Hepatocyte (in vitro differentiated cells): ENCODE results near the gene ABCB8. TPM values are rescaled to one million over a fixed set of nuclear protein-coding genes. Genes with fewer than 3 reads are reported as not detected.

Experiments used
- DNase-seq: peaks from one replicate; pipeline ENCODE4 v3.0.0-alpha.2; 2016; ENCODE audit warnings: low spot score
- H2AFZ ChIP-seq: fragments of 200-600 bp; sonication (generic); 2 replicates; pipeline ENCODE4 v1.6.0; 2016; ENCODE audit warnings: antibody characterized with exemption, mild to moderate bottlenecking
- H3K27ac ChIP-seq: fragments of 200-600 bp; sonication (generic); 2 replicates; pipeline ENCODE4 v1.5.1; 2016; ENCODE audit warnings: mild to moderate bottlenecking
- H3K27me3 ChIP-seq: fragments of 200-600 bp; sonication (generic); 2 replicates; pipeline ENCODE4 v1.6.1; 2016
- H3K36me3 ChIP-seq: fragments of 200-600 bp; sonication (generic); replicated peaks from 2 replicates; pipeline ENCODE4 v1.5.1; 2016; ENCODE audit warnings: low read depth; ENCODE audit not compliant: insufficient read depth
- H3K4me1 ChIP-seq: fragments of 200-600 bp; sonication (generic); 2 replicates; pipeline ENCODE4 v1.5.1; 2016; ENCODE audit warnings: mild to moderate bottlenecking, moderate library complexity; ENCODE audit not compliant: insufficient read depth
- H3K4me2 ChIP-seq: fragments of 200-600 bp; sonication (generic); 2 replicates; pipeline ENCODE4 v1.6.0; 2016
- H3K4me3 ChIP-seq: fragments of 200-600 bp; sonication (generic); 2 replicates; pipeline ENCODE4 v1.5.1; 2016; ENCODE audit warnings: mild to moderate bottlenecking
- H3K79me2 ChIP-seq: fragments of 200-600 bp; sonication (generic); 2 replicates; pipeline ENCODE4 v1.6.0; 2017; ENCODE audit warnings: mild to moderate bottlenecking
- H3K9me2 ChIP-seq: fragments of 200-600 bp; sonication (generic); replicated peaks from 2 replicates; pipeline ENCODE4 v1.6.0; 2017; ENCODE audit warnings: mild to moderate bottlenecking; ENCODE audit not compliant: insufficient read depth
- H3K9me3 ChIP-seq: fragments of 200-600 bp; sonication (generic); 2 replicates; pipeline ENCODE4 v1.5.1; 2016; ENCODE audit warnings: low read depth, mild to moderate bottlenecking
- H4K20me1 ChIP-seq: fragments of 200-600 bp; sonication (generic); 2 replicates; pipeline ENCODE4 v1.6.0; 2016; ENCODE audit warnings: mild to moderate bottlenecking; ENCODE audit not compliant: insufficient read depth, poor library complexity, severe bottlenecking
- EZH2 ChIP-seq: fragments of 200-600 bp; sonication (generic); IDR thresholded peaks from 2 replicates; pipeline ENCODE4 v1.6.1; 2016; ENCODE audit warnings: antibody characterized with exemption, mild to moderate bottlenecking, borderline replicate concordance
- EZH2phosphoT487 ChIP-seq: fragments of 200-600 bp; sonication (generic); IDR thresholded peaks from one replicate; pipeline ENCODE4 v1.6.1; 2018; ENCODE audit warnings: antibody characterized with exemption, mild to moderate bottlenecking, low read depth, moderate library complexity; ENCODE audit not compliant: unreplicated experiment, severe bottlenecking
- WGBS: methylation state at CpG from one replicate; pipeline ENCODE4 v1.1.6; 2016; ENCODE audit warnings: low lambda C conversion rate; ENCODE audit errors: missing lambda C conversion rate; 5-methylcytosine and 5-hydroxymethylcytosine counted together
- polyA plus RNA-seq: library from polyadenylated mRNA; unstranded; fragments of >200 nt; fragmentation: Nextera tagmentation; extraction: Ambion mirVana; gene quantifications from 2 replicates; pipeline ENCODE4 v1.2.1, GENCODE V29; 2016
- total RNA-seq: library from RNA; depleted of rRNA; stranded (reverse); fragments of >200 nt; gene quantifications from 2 replicates; pipeline ENCODE4 v1.2.3, GENCODE V29; 2014
- TF ChIP-seq, protein P1 (sequence below): fragments of 200-600 bp; sonication (generic); IDR thresholded peaks from 2 replicates; pipeline ENCODE4 v1.5.1; 2016; ENCODE audit warnings: antibody characterized with exemption, mild to moderate bottlenecking; ENCODE audit not compliant: poor library complexity

The ABCB8 gene
- total and polyA plus RNA-seq, 2 experiments from 2014 or later, result 24.4 to 32.6 TPM

DNA sequence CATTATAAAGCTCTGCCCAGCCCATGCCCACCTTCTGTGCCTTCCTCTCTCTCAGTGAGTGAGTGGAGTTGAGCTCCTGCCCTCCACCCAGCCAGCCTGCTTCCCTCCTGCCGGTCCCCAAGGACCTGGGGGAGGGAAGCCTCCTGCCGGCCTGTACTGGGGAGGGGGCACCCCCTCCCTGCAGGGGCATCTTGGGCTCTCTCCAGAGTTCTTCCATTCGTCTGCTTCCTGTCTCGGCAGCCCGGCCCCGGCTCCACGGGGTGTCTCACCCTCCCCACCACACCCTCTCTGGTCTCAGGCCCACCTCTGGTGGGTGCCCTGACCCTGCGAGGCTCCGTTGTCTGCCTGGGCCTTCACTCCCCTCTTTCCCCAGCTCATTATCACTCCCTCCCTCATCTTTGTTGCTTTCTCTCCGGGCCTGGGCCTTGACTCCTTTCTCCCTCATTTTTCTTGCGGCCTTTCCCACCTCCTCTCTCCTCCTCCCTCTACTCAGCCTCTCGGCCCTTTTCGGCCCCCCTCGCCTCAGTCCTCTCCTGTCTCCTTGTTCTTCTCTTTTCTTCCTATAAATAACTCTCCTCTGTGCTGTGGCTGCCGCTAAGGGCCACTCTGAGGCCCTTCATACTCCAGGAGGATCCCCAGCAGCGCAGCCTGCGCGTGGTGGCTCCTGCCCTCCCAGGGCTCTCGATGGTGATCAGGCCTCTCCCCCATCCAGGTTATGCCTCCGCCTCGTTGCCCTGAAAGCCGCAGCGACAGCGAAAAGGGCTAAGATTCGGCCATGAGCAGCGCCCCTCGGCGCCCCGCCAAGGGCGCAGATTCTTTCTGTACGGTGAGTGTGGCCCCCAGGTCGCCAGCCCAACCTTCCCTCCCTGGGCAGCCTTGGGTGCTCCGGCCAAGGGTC lies 33.2 kb downstream of the ABCB8 start:
- peak overlapping the region; percentile 97 for H3K27ac ChIP-seq
- no peaks in the 10 kb centered on the region for H3K9me2 ChIP-seq
- 64% methylated on average over 32 of the region's 33 CpGs for WGBS
- TF ChIP-seq, protein P1, sequence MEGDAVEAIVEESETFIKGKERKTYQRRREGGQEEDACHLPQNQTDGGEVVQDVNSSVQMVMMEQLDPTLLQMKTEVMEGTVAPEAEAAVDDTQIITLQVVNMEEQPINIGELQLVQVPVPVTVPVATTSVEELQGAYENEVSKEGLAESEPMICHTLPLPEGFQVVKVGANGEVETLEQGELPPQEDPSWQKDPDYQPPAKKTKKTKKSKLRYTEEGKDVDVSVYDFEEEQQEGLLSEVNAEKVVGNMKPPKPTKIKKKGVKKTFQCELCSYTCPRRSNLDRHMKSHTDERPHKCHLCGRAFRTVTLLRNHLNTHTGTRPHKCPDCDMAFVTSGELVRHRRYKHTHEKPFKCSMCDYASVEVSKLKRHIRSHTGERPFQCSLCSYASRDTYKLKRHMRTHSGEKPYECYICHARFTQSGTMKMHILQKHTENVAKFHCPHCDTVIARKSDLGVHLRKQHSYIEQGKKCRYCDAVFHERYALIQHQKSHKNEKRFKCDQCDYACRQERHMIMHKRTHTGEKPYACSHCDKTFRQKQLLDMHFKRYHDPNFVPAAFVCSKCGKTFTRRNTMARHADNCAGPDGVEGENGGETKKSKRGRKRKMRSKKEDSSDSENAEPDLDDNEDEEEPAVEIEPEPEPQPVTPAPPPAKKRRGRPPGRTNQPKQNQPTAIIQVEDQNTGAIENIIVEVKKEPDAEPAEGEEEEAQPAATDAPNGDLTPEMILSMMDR, result no peak
- TF ChIP-seq EZH2, result no peak
- no peak for TF ChIP-seq EZH2phosphoT487
- H3K9me3 ChIP-seq, result no peaks in the 10 kb centered on the region
- H3K27me3 ChIP-seq, result no peaks in the 10 kb centered on the region
- H3K4me3 ChIP-seq, result no peak overlapping the region
- H3K4me2 ChIP-seq, result peak overlapping the region; percentile 88
- H4K20me1 ChIP-seq, result peaks cover 27% of the 10 kb centered on the region
- no peaks in the 10 kb centered on the region for H3K36me3 ChIP-seq
- no peak overlapping the region for H2AFZ ChIP-seq
- peaks cover 53% of the 10 kb centered on the region for H3K79me2 ChIP-seq
- peaks cover 44% of the 10 kb centered on the region for H3K4me1 ChIP-seq
- DNase-seq, result no peak

DNA sequence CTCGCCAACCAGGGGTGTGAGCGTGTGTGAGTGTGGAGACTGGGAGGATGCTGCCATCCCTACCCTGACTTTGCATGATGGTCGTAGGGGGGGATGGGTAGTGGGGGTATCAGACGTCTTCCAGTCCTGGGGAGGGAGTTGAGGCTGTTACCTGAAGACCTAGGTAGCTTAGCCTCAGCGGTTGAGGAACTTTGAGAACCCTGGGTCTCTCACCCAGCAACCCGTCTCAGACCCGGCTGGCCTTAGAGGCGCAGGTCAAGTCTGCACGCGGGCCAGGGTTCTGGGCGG lies 33.8 kb downstream of the ABCB8 start:
- H3K27ac ChIP-seq, result peak overlapping the region; percentile 97
- no peak overlapping the region for H2AFZ ChIP-seq
- peaks cover 49% of the 10 kb centered on the region for H3K79me2 ChIP-seq
- H3K9me3 ChIP-seq, result no peaks in the 10 kb centered on the region
- peak overlapping the region; percentile 88 for H3K4me2 ChIP-seq
- peaks cover 40% of the 10 kb centered on the region for H3K4me1 ChIP-seq
- peaks cover 27% of the 10 kb centered on the region for H4K20me1 ChIP-seq
- WGBS, result 20% methylated on average over 7 of the region's 11 CpGs
- no peak for DNase-seq
- H3K9me2 ChIP-seq, result no peaks in the 10 kb centered on the region
- TF ChIP-seq EZH2phosphoT487, result no peak
- TF ChIP-seq EZH2, result no peak
- TF ChIP-seq, protein P1, result no peak
- H3K27me3 ChIP-seq, result no peaks in the 10 kb centered on the region
- H3K4me3 ChIP-seq, result no peak overlapping the region
- H3K36me3 ChIP-seq, result no peaks in the 10 kb centered on the region

DNA sequence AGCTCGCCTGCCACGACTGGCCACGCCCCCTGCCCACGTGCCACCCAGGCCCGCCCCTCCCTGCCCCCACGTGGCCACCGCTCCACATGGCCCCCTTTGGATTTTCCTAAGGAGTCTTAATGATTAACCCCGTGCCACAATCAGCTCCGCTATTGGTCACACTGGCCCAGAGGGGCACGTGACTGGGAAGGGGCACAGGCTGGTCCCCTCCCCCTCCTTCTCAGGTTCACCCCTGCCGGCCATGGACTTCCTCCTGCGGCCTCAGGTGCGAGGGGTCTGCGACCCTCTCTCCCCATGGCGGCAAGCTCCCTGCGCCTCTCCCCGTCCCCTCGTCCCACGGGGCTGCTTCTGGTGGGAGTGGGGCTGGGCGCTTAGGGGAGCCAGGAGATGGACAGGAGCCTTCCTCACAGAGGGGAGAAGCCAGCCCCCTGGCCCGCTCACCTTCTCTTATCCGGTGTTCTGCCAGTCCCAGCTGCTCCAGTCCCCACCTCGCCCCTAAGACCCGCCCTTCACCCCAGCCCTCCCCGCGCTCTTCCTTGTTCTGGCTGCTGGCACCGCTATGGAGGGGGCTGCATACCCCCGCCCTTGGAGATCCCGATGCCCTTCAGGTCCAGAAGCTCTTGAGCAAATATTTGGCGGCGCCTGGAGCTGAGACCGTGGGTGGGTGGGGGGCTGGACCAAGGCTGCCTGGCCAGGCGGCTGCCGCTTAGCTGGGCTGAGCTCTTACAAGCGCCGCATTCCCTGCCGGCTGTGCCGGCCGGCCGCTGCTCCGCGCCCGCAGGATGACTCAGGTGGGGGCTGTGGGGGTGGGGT lies 34.4 kb downstream of the ABCB8 start:
- Histone ChIP-seq H3K4me2 (peak overlapping the region; percentile 83), H3K4me1 (peaks cover 39% of the 10 kb centered on the region), H4K20me1 (peaks cover 27% of the 10 kb centered on the region), H3K27ac (peak overlapping the region; percentile 96), H3K79me2 (peaks cover 47% of the 10 kb centered on the region), H3K9me2 (no peaks in the 10 kb centered on the region), H3K36me3 (no peaks in the 10 kb centered on the region), H2AFZ (no peak overlapping the region), H3K4me3 (no peak overlapping the region), H3K9me3 (no peaks in the 10 kb centered on the region), H3K27me3 (no peaks in the 10 kb centered on the region)
- peak; percentile 95 for DNase-seq
- TF ChIP-seq, protein P1, result no peak
- TF ChIP-seq EZH2phosphoT487 (no peak), EZH2 (no peak)
- WGBS, result 14% methylated on average over 37 of the region's 43 CpGs
